Activated CD4-positive, CD25-positive, alpha-beta regulatory T cell treated with anti-CD3 and anti-CD28 coated beads, Interleukin-2, amount 50 U/mL, for 16 hours (primary cell): ENCODE results near the gene IL10RB.
"Not testable (repeated sequence)": the region's sequence is repeated elsewhere in the genome, so short reads cannot be mapped to it uniquely, and the experiment has no call there.

Experiments
- DNase-seq: peaks from one replicate; pipeline ENCODE4 v3.0.0-alpha.2; 2020; ENCODE audit warnings: low read depth, low spot score

IL10RB gene

GRCh38 chr21:33266050-33266788, at the start of gene IL10RB:
TSS of gene IL10RB (plus strand) at chr21:33266367. CDS start at chr21:33266466, 99 bp downstream.
- DNase-seq: peak; percentile 36

GRCh38 chr21:33217138-33217520, 49.0 kb upstream of the IL10RB start:
- no peak for DNase-seq

GRCh38 chr21:33219300-33219699, 46.9 kb upstream of the IL10RB start:
- DNase-seq: no peak

DNA sequence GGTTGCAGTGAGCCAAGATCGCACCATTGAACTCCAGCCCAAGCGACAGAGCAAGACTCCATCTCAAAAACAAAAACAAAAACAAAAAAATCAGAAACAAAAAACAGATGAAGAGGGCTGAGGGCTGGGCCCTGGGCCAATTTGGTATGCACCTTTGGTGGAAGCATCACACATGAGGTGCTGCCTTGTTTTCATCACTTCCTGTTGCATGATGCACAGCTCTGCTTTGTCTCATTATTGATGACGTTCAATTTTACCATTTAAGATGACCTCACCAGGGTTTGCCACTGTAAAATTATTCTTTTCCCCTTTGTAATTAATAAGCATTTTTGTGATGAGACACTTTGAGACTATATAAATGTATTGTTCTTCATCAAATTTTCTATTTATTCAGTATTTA, 46.2 kb upstream of the IL10RB start:
- DNase-seq: no peak

GRCh38 chr21:33225376-33225775, 40.8 kb upstream of the IL10RB start:
- DNase-seq: not testable (repeated sequence)

GRCh38 chr21:33228455-33228854, 37.7 kb upstream of the IL10RB start:
- no peak for DNase-seq

DNA sequence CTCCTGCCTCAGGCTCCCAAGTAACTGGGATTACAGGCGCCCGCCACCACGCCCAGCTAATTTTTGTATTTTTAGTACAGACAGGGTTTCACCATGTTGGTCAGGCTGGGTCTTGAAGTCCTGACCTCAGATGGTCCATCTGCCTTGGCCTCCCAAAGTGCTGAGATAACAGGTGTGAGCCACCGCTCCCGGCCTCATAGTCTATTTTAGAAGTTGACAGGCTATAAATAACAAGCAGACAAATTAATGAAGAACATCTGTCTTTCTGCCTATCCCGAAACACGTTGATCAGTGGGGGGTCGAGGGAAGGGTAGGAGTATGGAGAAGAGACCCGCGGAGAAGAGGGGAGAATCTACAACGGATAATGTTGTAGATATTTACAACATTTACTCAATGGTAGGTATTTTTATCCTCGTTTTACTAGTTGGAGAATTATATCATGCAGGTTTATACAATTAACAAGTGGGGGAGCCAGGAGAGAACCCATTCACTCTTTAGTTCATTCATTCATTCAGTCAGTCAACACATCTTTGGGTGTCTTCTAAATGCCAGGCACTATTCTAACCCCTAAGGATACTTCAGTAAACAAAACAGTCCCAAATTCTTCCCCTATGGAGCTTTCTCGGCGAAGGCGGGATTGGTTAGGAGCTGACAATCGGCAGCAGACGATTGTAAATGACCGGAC, 36.9 kb upstream of the IL10RB start:
- no peak for DNase-seq

DNA sequence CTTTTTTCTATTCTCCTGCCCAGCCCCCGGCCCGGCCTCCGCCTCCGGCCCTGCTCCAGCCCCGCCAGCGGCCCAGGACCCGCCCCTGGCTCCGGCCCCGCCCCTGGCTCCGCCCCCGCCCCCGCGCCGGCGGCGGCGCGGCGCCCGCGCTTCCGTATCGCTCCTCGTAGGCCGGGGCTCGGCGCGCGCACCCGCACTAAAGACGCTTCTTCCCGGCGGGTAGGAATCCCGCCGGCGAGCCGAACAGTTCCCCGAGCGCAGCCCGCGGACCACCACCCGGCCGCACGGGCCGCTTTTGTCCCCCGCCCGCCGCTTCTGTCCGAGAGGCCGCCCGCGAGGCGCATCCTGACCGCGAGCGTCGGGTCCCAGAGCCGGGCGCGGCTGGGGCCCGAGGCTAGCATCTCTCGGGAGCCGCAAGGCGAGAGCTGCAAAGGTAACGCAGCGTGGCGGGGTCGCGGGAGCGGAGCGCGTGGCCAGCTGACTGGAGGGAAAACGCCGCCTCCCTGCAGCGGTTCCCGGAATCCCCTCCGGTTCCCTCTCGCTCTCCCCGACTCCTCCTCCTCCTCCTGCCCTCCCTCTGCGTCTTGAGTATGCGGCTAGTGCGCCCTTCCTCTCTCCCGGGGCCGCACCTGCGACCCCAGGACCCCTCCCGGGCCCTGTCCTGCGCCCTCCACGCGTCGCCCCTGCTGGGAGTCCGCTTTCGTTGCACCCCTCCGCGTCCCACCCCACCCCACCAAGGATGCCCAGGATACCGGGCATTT, 36.2 kb upstream of the IL10RB start, which contains the start of gene IFNAR2:
Gene IFNAR2, plus strand, starts transcription at position 155 of the 761 bp plus-strand sequence. CDS start 11,985 bp downstream, outside the sequence.
- DNase-seq: peak; percentile 52

DNA sequence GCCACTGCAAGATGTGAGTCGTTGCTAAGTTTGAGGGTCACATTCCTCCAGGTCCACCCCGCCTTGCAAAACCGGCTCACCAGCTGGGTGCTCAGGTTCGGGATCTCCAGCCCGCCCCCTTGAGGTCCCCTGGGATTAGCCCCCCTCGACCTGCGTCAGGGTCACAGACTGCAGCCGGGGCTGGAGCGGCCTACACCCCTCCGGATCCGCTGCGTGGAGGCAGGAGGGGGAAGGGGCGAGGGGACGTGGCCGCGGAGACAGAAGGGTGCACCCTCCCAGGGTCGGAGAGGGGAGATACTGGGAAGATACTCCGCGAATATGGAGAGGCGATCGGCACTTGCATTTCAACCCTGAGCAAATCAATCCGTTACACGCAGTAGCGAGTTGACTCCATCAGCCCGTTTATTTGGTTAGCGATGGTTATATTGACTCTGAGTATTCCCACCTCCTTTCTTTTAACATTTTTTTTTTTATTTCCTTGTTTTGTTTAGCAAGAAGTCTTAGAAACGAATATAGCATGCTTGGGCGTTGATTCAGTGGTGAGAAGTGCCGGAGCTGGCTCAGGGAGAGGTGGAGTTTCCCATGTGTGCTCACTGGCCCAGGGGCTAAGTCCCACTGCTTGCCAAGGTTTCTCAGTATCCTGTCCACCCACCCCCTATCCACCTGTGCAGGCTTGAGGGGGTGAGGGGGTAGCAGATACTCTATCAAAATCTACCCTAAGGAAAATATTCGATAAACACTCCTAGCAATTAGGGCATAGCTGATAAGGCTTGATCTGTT, 35.4 kb upstream of the IL10RB start:
- no peak for DNase-seq

GRCh38 chr21:33231526-33231925, 34.6 kb upstream of the IL10RB start:
- DNase-seq: no peak

DNA sequence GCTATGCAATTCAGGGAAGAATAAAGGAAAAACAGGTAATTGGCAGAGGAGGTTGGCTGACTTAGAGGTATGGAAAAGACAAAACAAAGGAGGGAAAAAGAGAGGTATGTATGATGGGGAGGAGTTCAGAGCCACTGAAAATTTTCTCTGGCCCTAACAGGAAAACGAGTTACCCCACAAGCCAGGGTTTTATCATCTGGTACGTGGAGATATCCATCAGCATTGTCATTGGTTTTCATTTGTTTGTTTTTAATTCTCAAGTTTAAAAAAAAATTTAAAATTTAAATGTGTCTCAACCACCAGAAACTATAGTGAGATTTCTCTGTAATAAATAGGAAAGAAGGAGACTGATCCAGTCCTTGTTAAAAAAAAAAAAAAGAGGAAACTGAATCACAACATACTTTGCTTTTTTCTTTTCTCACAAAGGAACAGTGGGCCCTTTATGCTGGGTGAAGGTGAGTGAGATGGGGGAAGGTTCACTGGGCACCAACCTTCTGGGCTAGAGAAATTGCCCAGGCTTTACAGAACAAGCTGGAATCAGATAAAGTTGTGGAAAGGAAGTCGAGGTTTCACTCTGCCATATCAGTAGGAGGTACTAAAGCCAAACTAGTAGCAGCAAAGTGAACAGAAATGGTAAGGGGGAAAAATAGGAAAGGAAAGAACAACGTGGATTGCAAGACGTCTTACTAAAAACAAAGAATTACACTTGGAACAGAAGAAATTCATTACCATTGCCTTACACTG, 33.7 kb upstream of the IL10RB start:
- no peak for DNase-seq

- no peak for DNase-seq
Observed at GRCh38 chr21:33234635-33235520, 31.3 kb upstream of the IL10RB start.

- no peak for DNase-seq
Observed at GRCh38 chr21:33236013-33236686, 30.0 kb upstream of the IL10RB start.

DNA sequence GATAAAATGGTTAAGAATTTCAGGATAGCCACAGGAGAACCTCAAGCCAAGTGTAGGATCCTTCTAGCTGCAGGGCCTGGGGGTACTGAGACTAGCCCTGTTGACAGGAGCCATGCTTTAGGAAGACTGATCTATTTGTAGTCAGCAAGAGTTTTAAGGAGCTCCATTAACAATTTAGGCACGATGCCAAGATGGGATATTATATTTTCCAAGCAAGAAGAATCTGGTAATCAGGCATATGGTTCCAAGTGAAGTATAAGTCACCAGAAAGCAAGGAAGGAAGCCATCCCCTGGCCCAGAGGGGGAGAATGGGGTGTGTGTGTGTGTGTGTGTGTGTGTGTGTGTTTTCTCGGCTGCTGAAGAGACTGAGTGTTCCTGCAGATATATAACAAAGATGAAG, 29.4 kb upstream of the IL10RB start:
- no peak for DNase-seq

- no peak for DNase-seq
Observed at GRCh38 chr21:33237486-33237885, 28.7 kb upstream of the IL10RB start.

GRCh38 chr21:33238146-33238545, 28.0 kb upstream of the IL10RB start:
- DNase-seq: no peak

GRCh38 chr21:33238565-33239255, 27.5 kb upstream of the IL10RB start:
- no peak for DNase-seq

GRCh38 chr21:33239559-33240127, 26.5 kb upstream of the IL10RB start:
- not testable (repeated sequence) for DNase-seq
